SK-N-SH treated with all-trans-retinoic acid at 6 μM for 48 hours (cell line): ENCODE results near the gene GREM2.

Experiments used
- ARNTL ChIP-seq: fragments of 450-650 bp; formaldehyde crosslinking; IDR thresholded peaks from 2 replicates; pipeline ENCODE4 v1.5.0; 2020; ENCODE audit warnings: low read depth, mild to moderate bottlenecking, moderate library complexity, borderline replicate concordance
- BACH2 ChIP-seq: fragments of 250-450 bp; sonication (Bioruptor Pico); IDR thresholded peaks from 2 replicates; pipeline ENCODE4 v1.9.0; 2021; ENCODE audit warnings: mild to moderate bottlenecking, borderline replicate concordance
- CREB5 ChIP-seq: fragments of 250-450 bp; sonication (Bioruptor Pico); IDR thresholded peaks from 2 replicates; pipeline ENCODE4 v1.5.1; 2020; ENCODE audit warnings: low read depth, mild to moderate bottlenecking, moderate library complexity
- CSDC2 ChIP-seq: fragments of 250-450 bp; sonication (Bioruptor Pico); IDR thresholded peaks from 2 replicates; pipeline ENCODE4 v1.5.0; 2020; ENCODE audit warnings: mild to moderate bottlenecking, moderate library complexity
- ISL1 ChIP-seq: fragments of 250-450 bp; sonication (Bioruptor Pico); IDR thresholded peaks from 2 replicates; pipeline ENCODE4 v2.1.2; 2022; ENCODE audit warnings: mild to moderate bottlenecking, moderate library complexity
- POU6F1 ChIP-seq: fragments of 250-450 bp; sonication (Bioruptor Pico); IDR thresholded peaks from 2 replicates; pipeline ENCODE4 v1.8.0; 2021; ENCODE audit warnings: low read depth, mild to moderate bottlenecking, moderate library complexity, borderline replicate concordance
- SNAI2 ChIP-seq: fragments of 250-450 bp; sonication (Bioruptor Pico); IDR thresholded peaks from 2 replicates; pipeline ENCODE4 v1.5.0; 2020; ENCODE audit warnings: mild to moderate bottlenecking, moderate library complexity
- ZC3H10 ChIP-seq: fragments of 250-450 bp; sonication (Bioruptor Pico); IDR thresholded peaks from 2 replicates; pipeline ENCODE4 v1.5.1; 2021; ENCODE audit warnings: mild to moderate bottlenecking, moderate library complexity
- ZNF565 ChIP-seq: fragments of 450-650 bp; formaldehyde crosslinking; conservative IDR thresholded peaks from 2 replicates; pipeline ENCODE4 v1.5.0; 2020; ENCODE audit warnings: low read depth, mild to moderate bottlenecking, moderate library complexity
- TF ChIP-seq, protein P1 (sequence below): fragments of 250-450 bp; sonication (Bioruptor Pico); IDR thresholded peaks from 2 replicates; pipeline ENCODE4 v1.8.0; 2020; ENCODE audit warnings: mild to moderate bottlenecking, moderate library complexity, borderline replicate concordance
- TF ChIP-seq, protein P2 (sequence below): fragments of 250-450 bp; sonication (Bioruptor Pico); IDR thresholded peaks from 2 replicates; pipeline ENCODE4 v1.5.1; 2021; ENCODE audit warnings: mild to moderate bottlenecking, moderate library complexity

GRCh38 chr1:240658312-240658960 is 46.5 kb upstream of the GREM2 start:
- TF ChIP-seq CSDC2 (CRISPR knock-in tag) = no peak
- no peak for TF ChIP-seq BACH2
- no peak for TF ChIP-seq SNAI2 (CRISPR knock-in tag)
- TF ChIP-seq, protein P1, sequence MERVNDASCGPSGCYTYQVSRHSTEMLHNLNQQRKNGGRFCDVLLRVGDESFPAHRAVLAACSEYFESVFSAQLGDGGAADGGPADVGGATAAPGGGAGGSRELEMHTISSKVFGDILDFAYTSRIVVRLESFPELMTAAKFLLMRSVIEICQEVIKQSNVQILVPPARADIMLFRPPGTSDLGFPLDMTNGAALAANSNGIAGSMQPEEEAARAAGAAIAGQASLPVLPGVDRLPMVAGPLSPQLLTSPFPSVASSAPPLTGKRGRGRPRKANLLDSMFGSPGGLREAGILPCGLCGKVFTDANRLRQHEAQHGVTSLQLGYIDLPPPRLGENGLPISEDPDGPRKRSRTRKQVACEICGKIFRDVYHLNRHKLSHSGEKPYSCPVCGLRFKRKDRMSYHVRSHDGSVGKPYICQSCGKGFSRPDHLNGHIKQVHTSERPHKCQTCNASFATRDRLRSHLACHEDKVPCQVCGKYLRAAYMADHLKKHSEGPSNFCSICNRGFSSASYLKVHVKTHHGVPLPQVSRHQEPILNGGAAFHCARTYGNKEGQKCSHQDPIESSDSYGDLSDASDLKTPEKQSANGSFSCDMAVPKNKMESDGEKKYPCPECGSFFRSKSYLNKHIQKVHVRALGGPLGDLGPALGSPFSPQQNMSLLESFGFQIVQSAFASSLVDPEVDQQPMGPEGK = no peak
- no peak for TF ChIP-seq CREB5 (CRISPR knock-in tag)
- TF ChIP-seq, protein P2, sequence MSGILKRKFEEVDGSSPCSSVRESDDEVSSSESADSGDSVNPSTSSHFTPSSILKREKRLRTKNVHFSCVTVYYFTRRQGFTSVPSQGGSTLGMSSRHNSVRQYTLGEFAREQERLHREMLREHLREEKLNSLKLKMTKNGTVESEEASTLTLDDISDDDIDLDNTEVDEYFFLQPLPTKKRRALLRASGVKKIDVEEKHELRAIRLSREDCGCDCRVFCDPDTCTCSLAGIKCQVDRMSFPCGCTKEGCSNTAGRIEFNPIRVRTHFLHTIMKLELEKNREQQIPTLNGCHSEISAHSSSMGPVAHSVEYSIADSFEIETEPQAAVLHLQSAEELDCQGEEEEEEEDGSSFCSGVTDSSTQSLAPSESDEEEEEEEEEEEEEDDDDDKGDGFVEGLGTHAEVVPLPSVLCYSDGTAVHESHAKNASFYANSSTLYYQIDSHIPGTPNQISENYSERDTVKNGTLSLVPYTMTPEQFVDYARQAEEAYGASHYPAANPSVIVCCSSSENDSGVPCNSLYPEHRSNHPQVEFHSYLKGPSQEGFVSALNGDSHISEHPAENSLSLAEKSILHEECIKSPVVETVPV (CRISPR knock-in tag) = no peak
- TF ChIP-seq ZC3H10 (CRISPR knock-in tag) = no peak
- no peak for TF ChIP-seq ISL1 (CRISPR knock-in tag)
- no peak for TF ChIP-seq POU6F1 (CRISPR knock-in tag)
- TF ChIP-seq ZNF565 (CRISPR knock-in tag) = no peak
- TF ChIP-seq ARNTL (CRISPR knock-in tag) = no peak
